HepG2 (cell line): Measurements from ENCODE around the gene ALMS1. TPM values are rescaled to one million over a fixed set of nuclear protein-coding genes. Genes with fewer than 3 reads are reported as not detected.
A peak's percentile ranks its signal among the peaks of the same experiment; 100 is the strongest.

Experiments used
- DNMT1 ChIP-seq: sonication (generic); formaldehyde crosslinking; IDR thresholded peaks from 2 replicates; pipeline ENCODE4 v1.5.1; 2020; ENCODE audit warnings: mild to moderate bottlenecking, missing genetic modification reagents
- ELF3 ChIP-seq: IDR thresholded peaks from 2 replicates; pipeline ENCODE4 v1.6.1; 2016; ENCODE audit warnings: missing genetic modification reagents, missing compliant biosample characterization
- FOSL2 ChIP-seq: sonication (generic); formaldehyde crosslinking; IDR thresholded peaks from 2 replicates; pipeline ENCODE4 v1.4.0; 2020; ENCODE audit warnings: missing genetic modification reagents
- GLI4 ChIP-seq: sonication (generic); formaldehyde crosslinking; IDR thresholded peaks from 2 replicates; pipeline ENCODE4 v1.5.1; 2020; ENCODE audit warnings: missing genetic modification reagents, mild to moderate bottlenecking, moderate library complexity, borderline replicate concordance
- HMG20A ChIP-seq: IDR thresholded peaks from 2 replicates; pipeline ENCODE4 v1.6.1; 2016; ENCODE audit warnings: borderline replicate concordance
- IRX3 ChIP-seq: sonication (generic); formaldehyde crosslinking; IDR thresholded peaks from 2 replicates; pipeline ENCODE4 v1.8.1; 2023; ENCODE audit warnings: mild to moderate bottlenecking, low read depth, missing genetic modification reagents, borderline replicate concordance
- MEF2D ChIP-seq: sonication (generic); formaldehyde crosslinking; IDR thresholded peaks from 2 replicates; pipeline ENCODE4 v1.5.1; 2020; ENCODE audit warnings: mild to moderate bottlenecking, missing genetic modification reagents
- MIER3 ChIP-seq: IDR thresholded peaks from 2 replicates; pipeline ENCODE4 v1.6.1; 2016; ENCODE audit warnings: missing compliant biosample characterization, borderline replicate concordance
- MIXL1 ChIP-seq: IDR thresholded peaks from 2 replicates; pipeline ENCODE4 v1.6.1; 2016
- NRL ChIP-seq: sonication (generic); formaldehyde crosslinking; IDR thresholded peaks from 2 replicates; pipeline ENCODE4 v1.5.0; 2020; ENCODE audit warnings: missing genetic modification reagents, mild to moderate bottlenecking, moderate library complexity, borderline replicate concordance
- PAWR ChIP-seq: sonication (generic); formaldehyde crosslinking; IDR thresholded peaks from 2 replicates; pipeline ENCODE4 v1.4.0; 2020; ENCODE audit warnings: missing genetic modification reagents, mild to moderate bottlenecking, borderline replicate concordance
- PITX1 ChIP-seq: sonication (generic); formaldehyde crosslinking; IDR thresholded peaks from 2 replicates; pipeline ENCODE4 v1.5.1; 2020; ENCODE audit warnings: mild to moderate bottlenecking, missing genetic modification reagents
- THYN1 ChIP-seq: sonication (generic); formaldehyde crosslinking; IDR thresholded peaks from 2 replicates; pipeline ENCODE4 v1.8.1; 2023; ENCODE audit warnings: low read depth, mild to moderate bottlenecking, moderate library complexity, missing genetic modification reagents, borderline replicate concordance
- ZBTB8A ChIP-seq: sonication (generic); formaldehyde crosslinking; IDR thresholded peaks from 2 replicates; pipeline ENCODE4 v1.4.0; 2020; ENCODE audit warnings: mild to moderate bottlenecking, low read depth, missing genetic modification reagents, borderline replicate concordance
- ZFP36L1 ChIP-seq: sonication (generic); formaldehyde crosslinking; IDR thresholded peaks from 2 replicates; pipeline ENCODE4 v1.8.0; 2022; ENCODE audit warnings: mild to moderate bottlenecking, missing genetic modification reagents, moderate library complexity
- ZNF142 ChIP-seq: sonication (generic); formaldehyde crosslinking; IDR thresholded peaks from 2 replicates; pipeline ENCODE4 v1.4.0; 2020; ENCODE audit warnings: missing genetic modification reagents
- ZNF441 ChIP-seq: sonication (generic); formaldehyde crosslinking; IDR thresholded peaks from 2 replicates; pipeline ENCODE4 v1.7.0; 2021; ENCODE audit warnings: missing genetic modification reagents, borderline replicate concordance
- ZNF451 ChIP-seq: sonication (generic); formaldehyde crosslinking; IDR thresholded peaks from 2 replicates; pipeline ENCODE4 v1.5.0; 2020; ENCODE audit warnings: mild to moderate bottlenecking, missing genetic modification reagents
- ZNF567 ChIP-seq: sonication (generic); formaldehyde crosslinking; IDR thresholded peaks from 2 replicates; pipeline ENCODE4 v1.8.1; 2023; ENCODE audit warnings: mild to moderate bottlenecking, missing genetic modification reagents, borderline replicate concordance
- ZNF619 ChIP-seq: sonication (generic); formaldehyde crosslinking; IDR thresholded peaks from 2 replicates; pipeline ENCODE4 v1.4.0; 2020; ENCODE audit warnings: mild to moderate bottlenecking, missing genetic modification reagents
- ZNF720 ChIP-seq: sonication (generic); formaldehyde crosslinking; IDR thresholded peaks from 2 replicates; pipeline ENCODE4 v1.4.0; 2020; ENCODE audit warnings: missing genetic modification reagents
- ZNF740 ChIP-seq: sonication (generic); formaldehyde crosslinking; IDR thresholded peaks from 2 replicates; pipeline ENCODE4 v1.4.0; 2020; ENCODE audit warnings: missing genetic modification reagents
- ZNF747 ChIP-seq: sonication (generic); formaldehyde crosslinking; IDR thresholded peaks from 2 replicates; pipeline ENCODE4 v1.8.1; 2023; ENCODE audit warnings: missing genetic modification reagents, mild to moderate bottlenecking, borderline replicate concordance
- ZSCAN25 ChIP-seq: sonication (generic); formaldehyde crosslinking; IDR thresholded peaks from 2 replicates; pipeline ENCODE4 v1.8.0; 2022; ENCODE audit warnings: mild to moderate bottlenecking, missing genetic modification reagents
- polyA plus RNA-seq, 8 experiments: library from polyadenylated mRNA; depleted of rRNA in 3 of 8; stranded (reverse) in 7 of 8; unstranded in 1 of 8; fragments of >200 nt; fragmentation: Illumina TruSeq in 4 of 8; extraction: Trizol in 4 of 8; gene quantifications; 2 replicates each; pipeline versions ENCODE4 v1.2.1 to v1.2.3, GENCODE V29; 2011 to 2016; ENCODE audit warnings: low read depth in 4 of 8, missing spikeins in 1 of 8, mixed read lengths in 1 of 8; ENCODE audit not compliant: insufficient read depth in 1 of 8
- total RNA-seq, 5 experiments: library from RNA; depleted of rRNA; stranded (reverse); fragments of >200 nt; fragmentation: Illumina TruSeq; extraction: Trizol; gene quantifications; 2 replicates each; pipeline ENCODE4 v1.2.3, GENCODE V29; 2016; ENCODE audit warnings: low read depth in 1 of 5
- TF ChIP-seq, protein P1 (sequence below): IDR thresholded peaks from 2 replicates; pipeline ENCODE4 v1.6.1; 2016

Gene ALMS1
- total and polyA plus RNA-seq, 2 of the 13 experiments (the other 11 are each of a cell fraction or from before 2014, with no cell fraction given): 12.9 to 21.2 TPM

GRCh38 chr2:73642338-73643018, 256.8 kb downstream of the ALMS1 start, which contains the start of gene NAT8 (continued):
- no peak for TF ChIP-seq PAWR (CRISPR knock-in tag)
- TF ChIP-seq FOSL2 (CRISPR knock-in tag): peak; percentile 89
- TF ChIP-seq ZBTB8A: no peak
- no peak for TF ChIP-seq ZNF567
- TF ChIP-seq HMG20A (CRISPR knock-in tag): peak; percentile 47; the same call in 1 of the 2 replicates
- TF ChIP-seq ZSCAN25: 0 out of 2 replicates have a peak, but pooled peaks have one; percentile 31
- TF ChIP-seq ZNF441: 0 out of 2 replicates have a peak, but pooled peaks have one; percentile 65
- no peak for TF ChIP-seq NRL (CRISPR knock-in tag)
- TF ChIP-seq ELF3 (CRISPR knock-in tag): peak; percentile 85
- no peak for TF ChIP-seq ZNF619 (CRISPR knock-in tag)
- TF ChIP-seq ZFP36L1 (CRISPR knock-in tag): no peak
- no peak for TF ChIP-seq ZNF740 (CRISPR knock-in tag)
- no peak for TF ChIP-seq MEF2D (CRISPR knock-in tag)
- no peak for TF ChIP-seq ZNF451 (CRISPR knock-in tag)
- TF ChIP-seq PITX1 (CRISPR knock-in tag): no peak
- no peak for TF ChIP-seq ZNF720
- TF ChIP-seq IRX3 (CRISPR knock-in tag): no peak
- TF ChIP-seq DNMT1: no peak
- TF ChIP-seq ZNF142 (CRISPR knock-in tag): no peak
- TF ChIP-seq, protein P1, sequence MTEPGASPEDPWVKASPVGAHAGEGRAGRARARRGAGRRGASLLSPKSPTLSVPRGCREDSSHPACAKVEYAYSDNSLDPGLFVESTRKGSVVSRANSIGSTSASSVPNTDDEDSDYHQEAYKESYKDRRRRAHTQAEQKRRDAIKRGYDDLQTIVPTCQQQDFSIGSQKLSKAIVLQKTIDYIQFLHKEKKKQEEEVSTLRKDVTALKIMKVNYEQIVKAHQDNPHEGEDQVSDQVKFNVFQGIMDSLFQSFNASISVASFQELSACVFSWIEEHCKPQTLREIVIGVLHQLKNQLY: peak; percentile 95
- TF ChIP-seq MIXL1 (CRISPR knock-in tag): peak; percentile 83
- TF ChIP-seq THYN1: no peak
- TF ChIP-seq ZNF747 (CRISPR knock-in tag): peak; percentile 38; the same call in 1 of the 2 replicates
- TF ChIP-seq GLI4 (CRISPR knock-in tag): no peak
- peak; percentile 74; the same call in 1 of the 2 replicates for TF ChIP-seq MIER3 (CRISPR knock-in tag)
